ENCODE measurements around the gene IGSF3.

- TF ChIP-seq POLR2A (IDR thresholded peaks at IDR 0.05) = no peak
- TF ChIP-seq CTCF (IDR thresholded peaks at IDR 0.05) = no peak
These were observed 25.3 kb upstream of the IGSF3 start for GRCh38 chr1:116692879-116693278.
